HUES48 (cell line): ENCODE measurements around the gene TGM3.

Source experiments
- H3K27ac ChIP-seq: one replicate; pipeline ENCODE4 v1.7.0; 2013; ENCODE audit warnings: low read depth, low read length, inconsistent platforms
- H3K27me3 ChIP-seq: 2 replicates; pipeline ENCODE4 v1.6.1; 2013; ENCODE audit warnings: mild to moderate bottlenecking, low read length; ENCODE audit not compliant: control insufficient read depth, insufficient read depth
- H3K36me3 ChIP-seq: 2 replicates; pipeline ENCODE4 v1.6.1; 2013; ENCODE audit warnings: low read length; ENCODE audit not compliant: control insufficient read depth, insufficient read depth
- H3K4me1 ChIP-seq: 2 replicates; pipeline ENCODE4 v1.6.1; 2013; ENCODE audit warnings: mild to moderate bottlenecking, low read length; ENCODE audit not compliant: control insufficient read depth, insufficient read depth
- H3K4me3 ChIP-seq: 2 replicates; pipeline ENCODE4 v1.5.1; 2013; ENCODE audit warnings: mild to moderate bottlenecking, low read depth, low read length
- H3K9ac ChIP-seq: 2 replicates; pipeline ENCODE4 v1.6.1; 2013; ENCODE audit warnings: mild to moderate bottlenecking, low read depth, low read length, moderate library complexity
- H3K9me3 ChIP-seq: 2 replicates; pipeline ENCODE4 v1.6.1; 2013; ENCODE audit warnings: low read length; ENCODE audit not compliant: control insufficient read depth, insufficient read depth

Gene TGM3

DNA sequence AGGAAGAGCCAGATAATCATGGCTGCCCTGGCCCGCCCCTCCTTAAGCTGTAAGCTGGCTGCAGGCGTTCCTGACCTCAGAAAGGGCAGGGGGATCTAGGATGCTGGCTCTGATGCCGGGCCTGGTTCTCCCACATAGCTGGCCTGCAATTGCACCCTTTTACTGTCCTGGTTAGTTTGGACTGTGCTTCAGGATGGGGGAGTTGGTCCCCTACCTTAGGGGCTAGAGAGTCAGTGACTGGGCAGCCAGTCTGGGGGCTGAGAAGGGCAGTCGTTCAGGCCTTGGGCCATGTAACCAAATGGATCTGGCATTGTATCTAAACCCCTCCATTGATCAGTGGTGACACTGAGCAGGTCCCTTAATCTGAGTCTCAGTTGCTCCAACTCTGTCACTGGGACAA lies 40.7 kb downstream of the TGM3 start:
- Histone ChIP-seq H3K4me1 (no peaks in the 10 kb centered on the region), H3K4me3 (no peak overlapping the region), H3K27ac (no peak overlapping the region), H3K9ac (no peak overlapping the region), H3K27me3 (no peaks in the 10 kb centered on the region), H3K9me3 (no peaks in the 10 kb centered on the region), H3K36me3 (no peaks in the 10 kb centered on the region)

- no peak overlapping the region for H3K9ac ChIP-seq
- H3K4me1 ChIP-seq: no peaks in the 10 kb centered on the region
- no peaks in the 10 kb centered on the region for H3K9me3 ChIP-seq
- no peaks in the 10 kb centered on the region for H3K27me3 ChIP-seq
- H3K4me3 ChIP-seq: no peak overlapping the region
- no peaks in the 10 kb centered on the region for H3K36me3 ChIP-seq
- H3K27ac ChIP-seq: no peak overlapping the region
These were observed 41.3 kb downstream of the TGM3 start for GRCh38 chr20:2337142-2337541.

- no peak overlapping the region for H3K9ac ChIP-seq
These were observed 42.7 kb downstream of the TGM3 start for GRCh38 chr20:2338411-2339066.

DNA sequence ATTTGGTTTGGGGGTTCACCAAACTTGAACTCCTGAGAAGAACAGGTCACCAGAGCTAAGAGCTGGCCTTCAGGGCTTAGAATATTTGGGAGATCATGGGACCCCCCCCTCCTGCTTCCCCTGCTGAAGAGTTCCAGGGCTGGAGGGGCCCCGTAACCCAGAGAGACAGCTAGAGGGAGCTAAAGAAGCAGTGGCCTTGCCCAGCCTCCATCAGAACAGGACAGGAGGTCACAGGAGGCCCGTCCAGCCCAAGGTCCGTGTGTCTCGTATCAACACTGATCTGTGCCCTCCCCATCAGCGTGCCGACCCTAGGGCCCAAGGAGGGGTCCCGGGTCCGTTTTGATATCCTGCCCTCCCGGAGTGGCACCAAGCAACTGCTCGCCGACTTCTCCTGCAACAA lies 44.3 kb downstream of the TGM3 start:
- no peak overlapping the region for H3K27ac ChIP-seq
- no peaks in the 10 kb centered on the region for H3K27me3 ChIP-seq
- H3K4me3 ChIP-seq: no peak overlapping the region
- no peaks in the 10 kb centered on the region for H3K4me1 ChIP-seq
- no peaks in the 10 kb centered on the region for H3K36me3 ChIP-seq
- H3K9me3 ChIP-seq: no peaks in the 10 kb centered on the region
- no peak overlapping the region for H3K9ac ChIP-seq

More at GRCh38 chr20:2338411-2339066, 42.7 kb downstream of the TGM3 start:
- Histone ChIP-seq H3K36me3 (no peaks in the 10 kb centered on the region), H3K4me1 (no peaks in the 10 kb centered on the region), H3K27me3 (no peaks in the 10 kb centered on the region), H3K4me3 (no peak overlapping the region), H3K9me3 (no peaks in the 10 kb centered on the region), H3K27ac (no peak overlapping the region)

- Histone ChIP-seq H3K4me3 (no peak overlapping the region), H3K9me3 (no peaks in the 10 kb centered on the region), H3K36me3 (no peaks in the 10 kb centered on the region), H3K4me1 (no peaks in the 10 kb centered on the region), H3K27me3 (no peaks in the 10 kb centered on the region), H3K9ac (no peak overlapping the region), H3K27ac (no peak overlapping the region)
These were observed 45.0 kb downstream of the TGM3 start for GRCh38 chr20:2340823-2341222.

DNA sequence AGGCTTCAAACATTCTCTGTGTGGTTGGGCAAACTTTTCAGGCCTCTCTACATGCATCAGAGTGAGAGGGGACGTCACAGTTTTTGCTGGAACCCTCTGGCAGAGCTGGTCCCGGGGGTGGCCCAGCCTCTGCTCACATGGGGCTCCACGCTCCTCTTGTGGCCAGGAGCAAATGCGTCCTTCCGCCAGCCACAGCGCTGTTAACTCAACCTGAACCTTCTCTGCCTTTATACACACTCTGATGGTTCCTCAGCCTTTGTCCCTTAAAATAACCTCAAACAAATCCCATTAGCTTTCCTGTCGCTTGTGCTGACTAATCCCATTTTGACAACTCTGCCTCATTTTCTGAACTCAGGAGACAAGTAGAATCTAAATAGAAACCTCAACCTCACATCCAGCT lies 45.5 kb downstream of the TGM3 start:
- Histone ChIP-seq H3K4me3 (no peak overlapping the region), H3K9me3 (no peaks in the 10 kb centered on the region), H3K27me3 (no peaks in the 10 kb centered on the region), H3K27ac (no peak overlapping the region), H3K4me1 (no peaks in the 10 kb centered on the region), H3K9ac (no peak overlapping the region), H3K36me3 (no peaks in the 10 kb centered on the region)

DNA sequence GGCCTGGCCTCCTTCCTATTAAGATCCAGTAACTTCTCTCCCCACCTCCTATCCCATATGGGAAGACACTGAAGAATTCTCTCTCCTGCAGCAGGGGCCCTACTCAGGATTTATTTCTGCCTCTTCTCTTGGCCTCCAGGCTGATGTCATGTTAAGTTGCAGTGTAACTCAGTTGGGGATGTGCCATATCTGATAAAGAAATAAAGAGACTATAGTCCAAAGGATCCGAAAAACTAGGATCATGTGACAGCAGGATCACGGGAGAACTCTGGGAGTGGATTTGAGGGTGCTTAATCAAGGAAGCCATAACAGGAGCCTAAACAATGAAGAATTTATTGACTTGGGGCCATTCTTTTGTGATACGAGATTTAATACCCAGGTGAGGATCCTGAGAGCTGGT lies 46.4 kb downstream of the TGM3 start:
- Histone ChIP-seq H3K9ac (no peak overlapping the region), H3K27ac (no peak overlapping the region), H3K36me3 (no peaks in the 10 kb centered on the region), H3K27me3 (no peaks in the 10 kb centered on the region), H3K9me3 (no peaks in the 10 kb centered on the region), H3K4me1 (no peaks in the 10 kb centered on the region), H3K4me3 (no peak overlapping the region)

DNA sequence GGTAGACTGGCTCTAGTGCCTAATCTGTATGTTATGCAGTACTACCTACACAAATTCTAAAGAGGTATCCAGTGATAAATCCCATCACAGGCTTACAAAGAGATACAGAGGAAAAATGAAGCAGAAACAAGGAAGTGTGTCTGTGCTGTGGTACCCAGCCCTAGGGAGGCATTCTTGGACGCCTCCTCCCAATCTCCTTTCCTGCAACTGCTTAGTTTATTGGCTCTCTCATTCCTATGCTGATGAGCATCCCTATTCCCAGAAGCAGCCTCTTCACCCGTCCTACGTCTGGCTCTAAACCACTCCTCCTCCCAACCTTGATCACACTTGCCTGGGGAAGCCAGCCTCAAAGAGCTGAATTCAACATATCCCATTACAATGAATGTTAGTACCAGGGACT lies 50.4 kb downstream of the TGM3 start:
- Histone ChIP-seq H3K9ac (no peak overlapping the region), H3K4me1 (no peaks in the 10 kb centered on the region), H3K27me3 (no peaks in the 10 kb centered on the region), H3K4me3 (no peak overlapping the region), H3K9me3 (no peaks in the 10 kb centered on the region), H3K36me3 (no peaks in the 10 kb centered on the region), H3K27ac (no peak overlapping the region)

GRCh38 chr20:2348336-2348735 lies 52.5 kb downstream of the TGM3 start:
- Histone ChIP-seq H3K9me3 (no peaks in the 10 kb centered on the region), H3K27ac (no peak overlapping the region), H3K4me3 (no peak overlapping the region), H3K9ac (no peak overlapping the region), H3K27me3 (no peaks in the 10 kb centered on the region), H3K36me3 (no peaks in the 10 kb centered on the region), H3K4me1 (no peaks in the 10 kb centered on the region)

GRCh38 chr20:2349801-2350200 lies 54.0 kb downstream of the TGM3 start:
- Histone ChIP-seq H3K27ac (no peak overlapping the region), H3K9ac (no peak overlapping the region), H3K27me3 (no peaks in the 10 kb centered on the region)

DNA sequence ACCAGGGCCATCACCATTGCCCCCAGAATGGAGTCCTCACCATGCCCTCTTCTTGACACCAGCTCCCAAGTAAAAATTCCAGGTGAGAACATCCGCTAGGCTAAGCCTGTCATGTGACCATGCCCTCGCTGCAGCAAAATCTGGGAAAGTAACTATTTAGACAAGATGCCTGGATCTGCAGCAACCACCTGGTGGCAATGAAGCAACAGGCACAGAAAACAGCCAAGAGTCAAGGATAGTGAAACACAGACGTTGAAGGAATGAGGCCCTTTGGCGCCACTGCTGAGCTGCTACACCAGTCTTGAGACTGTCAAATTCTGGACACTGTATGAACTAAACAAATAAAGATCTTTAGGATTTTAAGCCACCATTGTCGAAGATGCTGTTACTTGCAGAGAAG lies 54.8 kb downstream of the TGM3 start:
- H3K4me1 ChIP-seq: no peaks in the 10 kb centered on the region
- no peaks in the 10 kb centered on the region for H3K27me3 ChIP-seq
- H3K27ac ChIP-seq: no peak overlapping the region
- no peak overlapping the region for H3K4me3 ChIP-seq
- no peaks in the 10 kb centered on the region for H3K36me3 ChIP-seq
- H3K9me3 ChIP-seq: no peaks in the 10 kb centered on the region
- H3K9ac ChIP-seq: no peak overlapping the region

More at GRCh38 chr20:2349801-2350200, 54.0 kb downstream of the TGM3 start:
- Histone ChIP-seq H3K4me1 (no peaks in the 10 kb centered on the region), H3K9me3 (no peaks in the 10 kb centered on the region), H3K36me3 (no peaks in the 10 kb centered on the region), H3K4me3 (no peak overlapping the region)

DNA sequence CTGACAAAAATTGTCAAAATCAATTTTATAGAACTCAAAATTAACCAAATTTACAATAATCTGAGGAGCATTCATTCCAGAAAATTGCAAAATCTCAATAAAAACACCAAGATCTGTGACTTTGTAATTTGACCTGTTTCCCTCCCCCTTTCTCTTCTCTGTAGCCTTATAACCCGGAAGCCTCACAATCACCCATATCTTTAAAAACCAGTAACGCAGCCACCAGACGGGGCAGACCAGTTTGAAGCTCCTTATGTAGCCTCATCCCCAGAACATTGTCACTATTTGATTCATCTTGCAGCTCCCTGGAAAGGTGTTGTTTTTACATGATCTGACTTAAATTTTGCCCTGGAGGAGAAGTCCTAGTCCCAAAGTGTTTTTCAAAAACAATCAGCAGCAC lies 57.4 kb downstream of the TGM3 start:
- no peaks in the 10 kb centered on the region for H3K9me3 ChIP-seq
- no peak overlapping the region for H3K9ac ChIP-seq
- no peaks in the 10 kb centered on the region for H3K4me1 ChIP-seq
- H3K27ac ChIP-seq: no peak overlapping the region
- no peaks in the 10 kb centered on the region for H3K27me3 ChIP-seq
- H3K36me3 ChIP-seq: no peaks in the 10 kb centered on the region
- no peak overlapping the region for H3K4me3 ChIP-seq
